Panc1 (cell line): Measurements from ENCODE around the gene APOOL. TPM values are rescaled to one million over a fixed set of nuclear protein-coding genes. Genes with fewer than 3 reads are reported as not detected.

Experiments used
- ATAC-seq: fragments of 200-7000 bp; cut with Tn5 transposase; 2 replicates; pipeline ENCODE4 v1.9.1; 2020; ENCODE audit warnings: mild to moderate bottlenecking, moderate library complexity
- BruUV-seq: library from RNA; stranded (reverse); fragments of 400-500 nt; replicated peaks from 2 replicates; lab custom pipeline; 2021; lab: Mats Ljungman, UMichigan
- CTCF ChIA-PET: fragments of 300-600 bp; sonication (Branson Sonifier 250); formaldehyde crosslinking; loops from one replicate; lab custom pipeline; 2022; ENCODE audit warnings: antibody characterized with exemption; lab: Charles Lee
- POLR2A ChIA-PET: fragments of 300-600 bp; sonication (Branson Sonifier 250); formaldehyde crosslinking; loops from one replicate; lab custom pipeline; 2022; ENCODE audit warnings: antibody characterized with exemption; lab: Charles Lee
- DNase-seq: peaks from one replicate; pipeline ENCODE4 v3.0.0-alpha.2; 2010; ENCODE audit warnings: low read depth, low spot score
- H3K27ac ChIP-seq: 2 replicates; pipeline ENCODE4 v1.5.1; 2011; ENCODE audit warnings: mild to moderate bottlenecking, low read length, inconsistent platforms
- H3K27me3 ChIP-seq: fragments of 200-500 bp; sonication (Bioruptor generic); 2 replicates; pipeline ENCODE4 v1.6.0; 2014; ENCODE audit warnings: low read length, inconsistent platforms; ENCODE audit not compliant: control insufficient read depth, insufficient read depth
- H3K36me3 ChIP-seq: fragments of 200-500 bp; sonication (Bioruptor generic); 2 replicates; pipeline ENCODE4 v1.5.1; 2014; ENCODE audit warnings: inconsistent platforms, mild to moderate bottlenecking, low read length, moderate library complexity; ENCODE audit not compliant: control insufficient read depth, insufficient read depth
- H3K4me1 ChIP-seq: 2 replicates; pipeline ENCODE4 v1.5.1; 2011; ENCODE audit warnings: inconsistent platforms, mild to moderate bottlenecking, low read length, moderate library complexity; ENCODE audit not compliant: control insufficient read depth, insufficient read depth
- H3K4me3 ChIP-seq, 2 experiments: 2 replicates each; pipeline ENCODE4 v1.5.1; 2011 to 2012; ENCODE audit warnings: low read depth in 2 of 2, low read length in 2 of 2, mild to moderate bottlenecking in 2 of 2, inconsistent platforms in 1 of 2, moderate library complexity in 1 of 2
- H3K9me3 ChIP-seq: fragments of 200-500 bp; sonication (Bioruptor generic); 2 replicates; pipeline ENCODE4 v1.5.1; 2014; ENCODE audit warnings: low read depth, mild to moderate bottlenecking, inconsistent platforms, low read length, moderate library complexity; ENCODE audit not compliant: control insufficient read depth, insufficient read depth
- POLR2AphosphoS5 ChIP-seq: IDR thresholded peaks from 2 replicates; pipeline ENCODE4 v1.6.1; 2012; ENCODE audit warnings: mild to moderate bottlenecking, low read depth, low read length, moderate library complexity
- SIN3A ChIP-seq: IDR thresholded peaks from 2 replicates; pipeline ENCODE4 v1.6.1; 2012; ENCODE audit warnings: low read depth, mild to moderate bottlenecking, low read length, moderate library complexity, borderline replicate concordance; ENCODE audit not compliant: insufficient read depth
- TCF7L2 ChIP-seq: IDR thresholded peaks from 2 replicates; pipeline ENCODE4 v1.6.1; 2011; ENCODE audit warnings: mild to moderate bottlenecking, low read depth, low read length, inconsistent platforms
- in situ Hi-C: cut with HindIII; loops from 2 replicates; pipeline ENCODE4 v1.10.0; 2016; ENCODE audit warnings: low sequenced_read_pairs, low pct_unique_long_range_greater_than_20kb
- intact Hi-C: fragments of 100-400 bp; cut with micrococcal nuclease; formaldehyde crosslinking; loops from one replicate; pipeline ENCODE4 v1.10.0; 2022; ENCODE audit not compliant: unreplicated experiment
- total RNA-seq: library from RNA; stranded (reverse); gene quantifications from one replicate; pipeline ENCODE4 v1.2.1, GENCODE V29; 2021; ENCODE audit not compliant: unreplicated experiment
- TF ChIP-seq, protein P1 (sequence below), 2 experiments: IDR thresholded peaks; 2 replicates each; pipeline ENCODE4 v1.6.1; 2011 to 2012; ENCODE audit warnings: low read depth in 2 of 2, control low read depth in 1 of 2, low read length in 1 of 2, mild to moderate bottlenecking in 1 of 2, moderate library complexity in 1 of 2; ENCODE audit not compliant: insufficient read depth in 1 of 2
- TF ChIP-seq, protein P2 (sequence below): fragments of 450-650 bp; IDR thresholded peaks from 2 replicates; pipeline ENCODE4 v1.5.1; 2017; ENCODE audit warnings: mild to moderate bottlenecking

APOOL gene
- total RNA-seq, 1 experiment from 2014 or later = 28.1 TPM

DNA sequence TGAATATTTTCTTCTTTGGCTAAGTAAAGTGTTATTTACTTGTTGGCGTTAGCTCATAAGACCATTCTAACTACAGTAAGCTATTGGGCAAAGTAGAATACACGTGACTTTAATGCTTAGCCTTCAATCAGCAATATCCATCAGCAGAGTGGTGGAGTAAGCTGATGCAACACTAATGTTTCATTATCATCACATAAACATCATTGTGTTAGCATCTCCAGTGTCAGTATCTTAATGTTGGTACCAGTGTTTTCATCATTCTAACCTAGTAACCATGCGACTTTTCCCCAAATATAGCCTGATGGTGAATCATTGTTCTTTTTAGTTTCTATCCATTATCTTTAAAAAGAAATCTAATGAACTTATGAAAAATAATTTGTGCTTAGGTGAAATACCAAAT is 48.5 kb downstream of the APOOL start:
- Histone ChIP-seq H3K27ac (no peak overlapping the region), H3K27me3 (no peaks in the 10 kb centered on the region), H3K36me3 (no peaks in the 10 kb centered on the region), H3K9me3 (no peaks in the 10 kb centered on the region), H3K4me1 (no peaks in the 10 kb centered on the region), H3K4me3 (no peak overlapping the region)
- DNase-seq (no peak), ATAC-seq (no peak)
- in situ Hi-C loops (no loop called here), intact Hi-C loops (no loop called here)
- ChIA-PET POLR2A (no interaction called here), CTCF (interaction anchor here (0.6 kb wide), 1 partner anchor 144 kb away, joined by 3 read pairs; no protein-coding TSS in a partner anchor)
- TF ChIP-seq, protein P1, sequence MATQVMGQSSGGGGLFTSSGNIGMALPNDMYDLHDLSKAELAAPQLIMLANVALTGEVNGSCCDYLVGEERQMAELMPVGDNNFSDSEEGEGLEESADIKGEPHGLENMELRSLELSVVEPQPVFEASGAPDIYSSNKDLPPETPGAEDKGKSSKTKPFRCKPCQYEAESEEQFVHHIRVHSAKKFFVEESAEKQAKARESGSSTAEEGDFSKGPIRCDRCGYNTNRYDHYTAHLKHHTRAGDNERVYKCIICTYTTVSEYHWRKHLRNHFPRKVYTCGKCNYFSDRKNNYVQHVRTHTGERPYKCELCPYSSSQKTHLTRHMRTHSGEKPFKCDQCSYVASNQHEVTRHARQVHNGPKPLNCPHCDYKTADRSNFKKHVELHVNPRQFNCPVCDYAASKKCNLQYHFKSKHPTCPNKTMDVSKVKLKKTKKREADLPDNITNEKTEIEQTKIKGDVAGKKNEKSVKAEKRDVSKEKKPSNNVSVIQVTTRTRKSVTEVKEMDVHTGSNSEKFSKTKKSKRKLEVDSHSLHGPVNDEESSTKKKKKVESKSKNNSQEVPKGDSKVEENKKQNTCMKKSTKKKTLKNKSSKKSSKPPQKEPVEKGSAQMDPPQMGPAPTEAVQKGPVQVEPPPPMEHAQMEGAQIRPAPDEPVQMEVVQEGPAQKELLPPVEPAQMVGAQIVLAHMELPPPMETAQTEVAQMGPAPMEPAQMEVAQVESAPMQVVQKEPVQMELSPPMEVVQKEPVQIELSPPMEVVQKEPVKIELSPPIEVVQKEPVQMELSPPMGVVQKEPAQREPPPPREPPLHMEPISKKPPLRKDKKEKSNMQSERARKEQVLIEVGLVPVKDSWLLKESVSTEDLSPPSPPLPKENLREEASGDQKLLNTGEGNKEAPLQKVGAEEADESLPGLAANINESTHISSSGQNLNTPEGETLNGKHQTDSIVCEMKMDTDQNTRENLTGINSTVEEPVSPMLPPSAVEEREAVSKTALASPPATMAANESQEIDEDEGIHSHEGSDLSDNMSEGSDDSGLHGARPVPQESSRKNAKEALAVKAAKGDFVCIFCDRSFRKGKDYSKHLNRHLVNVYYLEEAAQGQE (IDR thresholded peaks at IDR 0.05; ENCODE audit: insufficient read depth in 1 of 2, low read depth in 2 of 2, low read length in 1 of 2) = no peak
- no peak for TF ChIP-seq SIN3A
- no peak for TF ChIP-seq POLR2AphosphoS5
- TF ChIP-seq TCF7L2 = no peak
- TF ChIP-seq, protein P2, sequence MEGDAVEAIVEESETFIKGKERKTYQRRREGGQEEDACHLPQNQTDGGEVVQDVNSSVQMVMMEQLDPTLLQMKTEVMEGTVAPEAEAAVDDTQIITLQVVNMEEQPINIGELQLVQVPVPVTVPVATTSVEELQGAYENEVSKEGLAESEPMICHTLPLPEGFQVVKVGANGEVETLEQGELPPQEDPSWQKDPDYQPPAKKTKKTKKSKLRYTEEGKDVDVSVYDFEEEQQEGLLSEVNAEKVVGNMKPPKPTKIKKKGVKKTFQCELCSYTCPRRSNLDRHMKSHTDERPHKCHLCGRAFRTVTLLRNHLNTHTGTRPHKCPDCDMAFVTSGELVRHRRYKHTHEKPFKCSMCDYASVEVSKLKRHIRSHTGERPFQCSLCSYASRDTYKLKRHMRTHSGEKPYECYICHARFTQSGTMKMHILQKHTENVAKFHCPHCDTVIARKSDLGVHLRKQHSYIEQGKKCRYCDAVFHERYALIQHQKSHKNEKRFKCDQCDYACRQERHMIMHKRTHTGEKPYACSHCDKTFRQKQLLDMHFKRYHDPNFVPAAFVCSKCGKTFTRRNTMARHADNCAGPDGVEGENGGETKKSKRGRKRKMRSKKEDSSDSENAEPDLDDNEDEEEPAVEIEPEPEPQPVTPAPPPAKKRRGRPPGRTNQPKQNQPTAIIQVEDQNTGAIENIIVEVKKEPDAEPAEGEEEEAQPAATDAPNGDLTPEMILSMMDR = no peak
- no TSS peak for BruUV-seq

DNA sequence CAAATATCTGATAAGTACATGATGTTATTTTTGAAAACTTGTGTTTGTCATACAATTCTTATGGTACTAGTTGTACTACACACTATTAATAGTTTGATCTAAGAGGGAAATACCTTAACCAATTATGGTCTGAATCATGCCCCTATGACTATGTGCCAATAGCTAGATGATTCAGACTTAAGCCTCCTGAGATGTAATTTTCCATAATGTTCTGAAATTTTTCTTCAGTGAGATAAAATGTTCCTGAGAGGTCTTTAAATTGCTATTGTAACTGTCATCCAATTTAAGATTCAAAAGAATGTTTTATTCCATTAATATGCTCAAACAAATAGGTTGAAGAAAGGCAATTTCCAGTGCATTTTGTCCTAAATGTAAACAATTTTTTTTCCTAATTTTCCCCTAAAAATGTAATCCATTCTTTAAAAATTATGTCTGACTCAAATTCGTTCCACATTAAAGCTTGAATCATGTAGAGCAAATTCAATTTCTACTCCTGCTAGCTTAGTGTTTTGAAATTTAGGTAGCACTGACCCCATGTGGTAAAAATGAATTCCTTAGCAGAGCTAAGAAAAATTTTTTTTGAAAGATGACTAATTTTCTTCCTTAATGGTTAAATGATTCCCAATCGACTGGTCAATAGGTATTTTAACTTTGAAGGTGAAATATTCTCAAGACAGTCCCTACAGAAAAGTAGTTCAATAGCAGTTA is 49.1 kb downstream of the APOOL start:
- Histone ChIP-seq H3K4me3 (no peak overlapping the region), H3K36me3 (no peaks in the 10 kb centered on the region), H3K9me3 (no peaks in the 10 kb centered on the region), H3K27me3 (no peaks in the 10 kb centered on the region), H3K27ac (no peak overlapping the region), H3K4me1 (no peaks in the 10 kb centered on the region)
- POLR2A ChIA-PET = no interaction called here
- DNase-seq = peak; percentile 22
- in situ Hi-C loops (no loop called here), intact Hi-C loops (no loop called here)
- CTCF ChIA-PET = interaction anchor here (0.7 kb wide), 1 partner anchor 320 kb away, joined by 4 read pairs; no protein-coding TSS in a partner anchor
- BruUV-seq = no TSS peak
- TF ChIP-seq, protein P2 = peak; percentile 35; the same call in 1 of the 2 replicates
- no peak for TF ChIP-seq TCF7L2
- ATAC-seq = no peak; the same call in 1 of the 2 replicates
